Esophagus squamous epithelium (tissue), 5 donors: ENCODE measurements around the gene SHLD1. TPM values are rescaled to one million over a fixed set of nuclear protein-coding genes. Genes with fewer than 3 reads are reported as not detected.

Experiments
- DNase-seq: peaks from one replicate; lab custom pipeline; 2025; lab: John Stamatoyannopoulos, UW
- H3K27ac ChIP-seq, 4 donors: fragments of 200-600 bp; sonication (generic); one replicate each; pipeline ENCODE4 v1.5.1; 2016 to 2019; ENCODE audit warnings: mild to moderate bottlenecking in 1 of 4
- H3K27me3 ChIP-seq, 4 donors: fragments of 200-600 bp; sonication (generic); 1 replicate in 3 of 4; 2 replicates in 1 of 4; pipeline versions ENCODE4 v1.5.1 to v1.6.0; 2017 to 2021; ENCODE audit warnings: antibody characterized with exemption in 1 of 4
- H3K36me3 ChIP-seq, 3 donors: fragments of 200-600 bp; sonication (generic); one replicate each; pipeline ENCODE4 v1.5.1; 2016 to 2019
- H3K4me1 ChIP-seq, 3 donors: fragments of 200-600 bp; sonication (generic); one replicate each; pipeline ENCODE4 v1.5.1; 2017 to 2019
- H3K4me3 ChIP-seq, 4 donors: fragments of 200-600 bp; sonication (generic); 1 replicate in 3 of 4; 2 replicates in 1 of 4; pipeline ENCODE4 v1.5.1; 2016 to 2019; ENCODE audit warnings: mild to moderate bottlenecking in 2 of 4, moderate library complexity in 1 of 4
- H3K9me3 ChIP-seq, 3 donors: fragments of 200-600 bp; sonication (generic); one replicate each; pipeline ENCODE4 v1.5.1; 2016 to 2019
- CTCF ChIP-seq, 6 experiments: fragments of 450-650 bp in 4 of 6; fragments of 200-600 bp in 2 of 6; sonication (generic) in 2 of 6; IDR thresholded peaks; one replicate each; pipeline ENCODE4 v1.5.1; 2016 to 2019; ENCODE audit warnings: antibody characterized with exemption in 6 of 6, mild to moderate bottlenecking in 4 of 6, moderate library complexity in 4 of 6
- POLR2A ChIP-seq, 4 donors: fragments of 450-650 bp; IDR thresholded peaks; one replicate each; pipeline ENCODE4 v1.6.1; 2017; ENCODE audit warnings: antibody characterized with exemption in 4 of 4, mild to moderate bottlenecking in 4 of 4, moderate library complexity in 3 of 4
- WGBS, 2 donors: methylation state at CpG; one replicate each; pipeline ENCODE4 v1.1.5; 2018; 5-methylcytosine and 5-hydroxymethylcytosine counted together
- intact Hi-C: fragments of 100-400 bp; cut with DNase I; formaldehyde crosslinking; loops from one replicate; pipeline ENCODE4 v1.15.0; 2022
- total RNA-seq, 4 donors: library from RNA; depleted of rRNA; stranded (reverse); fragments of >200 nt; gene quantifications; one replicate each; pipeline ENCODE4 v1.1.0, GENCODE V29; 2016
- donor health status: DM: yes; HTN: yes; CAD: no.

The SHLD1 gene
- total RNA-seq, 4 donors from 2014 or later, result 1.2 to 3.6 (median 2.0) TPM

GRCh38 chr20:5820738-5821137, 70.5 kb downstream of the SHLD1 start:
- Histone ChIP-seq H3K27me3 (no peaks in the 10 kb centered on the region), H3K27ac (no peak overlapping the region), H3K4me3 (no peak overlapping the region), H3K4me1 (peaks cover 0 to 10% (median 0%) of the 10 kb centered on the region in 3 donors), H3K36me3 (no peaks in the 10 kb centered on the region), H3K9me3 (no peaks in the 10 kb centered on the region)
- TF ChIP-seq POLR2A (IDR thresholded peaks at IDR 0.05) (no peak), CTCF (IDR thresholded peaks at IDR 0.05) (no peak)
- 75 to 86% methylated on average over 1 of the region's 1 CpG for WGBS, 2 donors
- intact Hi-C loops, result no loop called here
- DNase-seq, result no peak

GRCh38 chr20:5821627-5822215, 71.5 kb downstream of the SHLD1 start:
- TF ChIP-seq POLR2A (IDR thresholded peaks at IDR 0.05) (no peak), CTCF (IDR thresholded peaks at IDR 0.05) (no peak)
- 78 to 84% methylated on average over 3 to 4 of the region's 4 CpGs for WGBS, 2 donors
- Histone ChIP-seq H3K4me1 (peaks cover 0 to 10% (median 0%) of the 10 kb centered on the region in 3 donors), H3K4me3 (no peak overlapping the region), H3K36me3 (no peaks in the 10 kb centered on the region), H3K9me3 (no peaks in the 10 kb centered on the region), H3K27ac (no peak overlapping the region), H3K27me3 (no peaks in the 10 kb centered on the region)
- no peak for DNase-seq
- intact Hi-C loops, result no loop called here

- Histone ChIP-seq H3K4me1 (peaks cover 0 to 10% (median 0%) of the 10 kb centered on the region in 3 donors), H3K36me3 (no peaks in the 10 kb centered on the region), H3K4me3 (no peak overlapping the region), H3K27ac (no peak overlapping the region), H3K27me3 (no peaks in the 10 kb centered on the region), H3K9me3 (no peaks in the 10 kb centered on the region)
- TF ChIP-seq POLR2A (IDR thresholded peaks at IDR 0.05) (no peak), CTCF (IDR thresholded peaks at IDR 0.05) (no peak)
- intact Hi-C loops, result no loop called here
- WGBS, 2 donors, result 65 to 69% methylated on average over 3 of the region's 3 CpGs
- no peak for DNase-seq
Observed at GRCh38 chr20:5822569-5822968, 72.4 kb downstream of the SHLD1 start.

GRCh38 chr20:5825130-5825719, 75.0 kb downstream of the SHLD1 start:
- no peaks in the 10 kb centered on the region for H3K36me3 ChIP-seq
- H3K4me3 ChIP-seq, result no peak overlapping the region
- TF ChIP-seq POLR2A (IDR thresholded peaks at IDR 0.05) (no peak), CTCF (IDR thresholded peaks at IDR 0.05) (no peak)
- no peak overlapping the region for H3K27ac ChIP-seq
- H3K27me3 ChIP-seq, result no peaks in the 10 kb centered on the region
- intact Hi-C loops, result no loop called here
- peaks cover 0 to 10% (median 0%) of the 10 kb centered on the region in 3 donors for H3K4me1 ChIP-seq
- 69 to 77% methylated on average over 6 to 9 of the region's 9 CpGs for WGBS, 2 donors
- no peaks in the 10 kb centered on the region for H3K9me3 ChIP-seq
- DNase-seq, result no peak

GRCh38 chr20:5827098-5827853, 77.1 kb downstream of the SHLD1 start:
- H3K4me3 ChIP-seq, result no peak overlapping the region
- intact Hi-C loops, result no loop called here
- H3K9me3 ChIP-seq, result no peaks in the 10 kb centered on the region
- TF ChIP-seq POLR2A (IDR thresholded peaks at IDR 0.05) (no peak), CTCF (IDR thresholded peaks at IDR 0.05) (no peak)
- peaks cover 0 to 17% (median 0%) of the 10 kb centered on the region in 3 donors for H3K4me1 ChIP-seq
- 65 to 84% methylated on average over 9 of the region's 15 CpGs for WGBS, 2 donors
- no peak overlapping the region for H3K27ac ChIP-seq
- no peaks in the 10 kb centered on the region for H3K27me3 ChIP-seq
- DNase-seq, result no peak
- H3K36me3 ChIP-seq, result no peaks in the 10 kb centered on the region
